ENCODE data around the gene S1PR1. TPM values are rescaled to one million over a fixed set of nuclear protein-coding genes. Genes with fewer than 3 reads are reported as not detected.

S1PR1 gene
- polyA plus RNA-seq, 6 donors from 2014 or later = 102 to 159 (median 133) TPM

- ATAC-seq (ENCODE audit: low read depth in 2 of 2) (no peak), DNase-seq (no peak)
- Mint-ChIP-seq H3K4me1 (peaks cover 29 to 44% (median 43%) of the 10 kb centered on the region in 3 donors), H3K9me3 (peaks cover 0 to 2% (median 0%) of the 10 kb centered on the region in 7 donors), H3K4me3 (no peak overlapping the region), H3K27ac (peak overlapping the region in 1 of 6 donors; percentile 40), H3K36me3 (no peaks in the 10 kb centered on the region), H3K27me3 (no peaks in the 10 kb centered on the region)
Observed at GRCh38 chr1:101281751-101282150, 44.9 kb downstream of the S1PR1 start.

- no peaks in the 10 kb centered on the region for H3K36me3 Mint-ChIP-seq
- no peak for DNase-seq
- no peak for ATAC-seq (ENCODE audit: low read depth in 2 of 2)
- no peaks in the 10 kb centered on the region for H3K27me3 Mint-ChIP-seq
- peaks cover 25 to 41% (median 36%) of the 10 kb centered on the region in 3 donors for H3K4me1 Mint-ChIP-seq
- peaks cover 0 to 2% (median 0%) of the 10 kb centered on the region in 7 donors for H3K9me3 Mint-ChIP-seq
- H3K4me3 Mint-ChIP-seq = no peak overlapping the region
- peak overlapping the region in 2 of 6 donors; percentile 21 to 77 for H3K27ac Mint-ChIP-seq
Observed at GRCh38 chr1:101282314-101283038, 45.7 kb downstream of the S1PR1 start.

- H3K4me1 Mint-ChIP-seq = peaks cover 22 to 42% (median 36%) of the 10 kb centered on the region in 3 donors
- no peak overlapping the region for H3K4me3 Mint-ChIP-seq
- DNase-seq = no peak
- peaks cover 0 to 2% (median 0%) of the 10 kb centered on the region in 7 donors for H3K9me3 Mint-ChIP-seq
- peak overlapping the region in 2 of 6 donors; percentile 77 to 78 for H3K27ac Mint-ChIP-seq
- no peaks in the 10 kb centered on the region for H3K27me3 Mint-ChIP-seq
- ATAC-seq (ENCODE audit: low read depth in 2 of 2) = no peak
- no peaks in the 10 kb centered on the region for H3K36me3 Mint-ChIP-seq
Observed at GRCh38 chr1:101283443-101283842, 46.6 kb downstream of the S1PR1 start.

GRCh38 chr1:101284021-101284420 is 47.2 kb downstream of the S1PR1 start:
- Mint-ChIP-seq H3K27me3 (no peaks in the 10 kb centered on the region), H3K36me3 (no peaks in the 10 kb centered on the region), H3K4me1 (peaks cover 22 to 40% (median 38%) of the 10 kb centered on the region in 3 donors), H3K9me3 (peaks cover 0 to 2% (median 0%) of the 10 kb centered on the region in 7 donors), H3K27ac (peak overlapping the region in 2 of 6 donors; percentile 36 to 82), H3K4me3 (no peak overlapping the region)
- ATAC-seq (ENCODE audit: low read depth in 2 of 2) (no peak), DNase-seq (no peak)

GRCh38 chr1:101284622-101285218 is 47.9 kb downstream of the S1PR1 start:
- DNase-seq = no peak
- H3K9me3 Mint-ChIP-seq = peaks cover 0 to 2% (median 0%) of the 10 kb centered on the region in 7 donors
- no peak overlapping the region for H3K4me3 Mint-ChIP-seq
- H3K27ac Mint-ChIP-seq = peak overlapping the region in 2 of 6 donors; percentile 39 to 82
- peaks cover 22 to 34% (median 32%) of the 10 kb centered on the region in 3 donors for H3K4me1 Mint-ChIP-seq
- no peak for ATAC-seq (ENCODE audit: low read depth in 2 of 2)
- no peaks in the 10 kb centered on the region for H3K27me3 Mint-ChIP-seq
- no peaks in the 10 kb centered on the region for H3K36me3 Mint-ChIP-seq

GRCh38 chr1:101285922-101286570 is 49.2 kb downstream of the S1PR1 start:
- peaks cover 25 to 35% (median 28%) of the 10 kb centered on the region in 3 donors for H3K4me1 Mint-ChIP-seq
- H3K9me3 Mint-ChIP-seq = peaks cover 0 to 2% (median 0%) of the 10 kb centered on the region in 7 donors
- DNase-seq (no peak), ATAC-seq (ENCODE audit: low read depth in 2 of 2) (no peak)
- peak overlapping the region in 1 of 6 donors; percentile 85 for H3K27ac Mint-ChIP-seq
- no peaks in the 10 kb centered on the region for H3K36me3 Mint-ChIP-seq
- H3K27me3 Mint-ChIP-seq = no peaks in the 10 kb centered on the region
- H3K4me3 Mint-ChIP-seq = no peak overlapping the region

GRCh38 chr1:101288491-101288944 is 51.7 kb downstream of the S1PR1 start:
- Mint-ChIP-seq H3K9me3 (no peaks in the 10 kb centered on the region), H3K4me1 (peaks cover 33 to 46% (median 38%) of the 10 kb centered on the region in 3 donors), H3K4me3 (no peak overlapping the region), H3K27me3 (no peaks in the 10 kb centered on the region), H3K27ac (peak overlapping the region in 4 of 6 donors; percentile 27 to 90 (median 70)), H3K36me3 (no peaks in the 10 kb centered on the region)
- DNase-seq (peak; percentile 65), ATAC-seq (ENCODE audit: low read depth in 2 of 2) (peak; percentile 77 to 82)

GRCh38 chr1:101290119-101290921 is 53.5 kb downstream of the S1PR1 start:
- Mint-ChIP-seq H3K9me3 (no peaks in the 10 kb centered on the region), H3K27ac (peak overlapping the region in 4 of 6 donors; percentile 16 to 90 (median 47)), H3K4me1 (peaks cover 38 to 54% (median 39%) of the 10 kb centered on the region in 3 donors), H3K4me3 (no peak overlapping the region), H3K36me3 (no peaks in the 10 kb centered on the region), H3K27me3 (no peaks in the 10 kb centered on the region)
- no peak for ATAC-seq (ENCODE audit: low read depth in 2 of 2)
- DNase-seq = no peak

Other genes with a start within 250 kb of the S1PR1 start
- gene DPH5, start 211.2 kb upstream of the S1PR1 start, polyA plus RNA-seq (ENCODE audit: low read depth in 6 of 6) = 10 to 100 TPM; 23.2 to 52.1 (median 43.8) TPM